ENCODE measurements around the gene SLC25A23. TPM values are rescaled to one million over a fixed set of nuclear protein-coding genes. Genes with fewer than 3 reads are reported as not detected.
"Not testable (repeated sequence)": the region's sequence is repeated elsewhere in the genome, so short reads cannot be mapped to it uniquely, and the experiment has no call there.

The SLC25A23 gene
- total RNA-seq, 1 donor from 2014 or later, result 18.8 TPM

GRCh38 chr19:6406401-6406800 lies 53.2 kb downstream of the SLC25A23 start:
- intact Hi-C loops (cut with micrococcal nuclease), result no loop called here

- intact Hi-C loops (cut with micrococcal nuclease), result no loop called here
These were observed 56.6 kb downstream of the SLC25A23 start for GRCh38 chr19:6402837-6403608.

- intact Hi-C loops (cut with micrococcal nuclease), result no loop called here
These were observed 57.5 kb downstream of the SLC25A23 start for GRCh38 chr19:6402058-6402457.

- intact Hi-C loops (cut with micrococcal nuclease), result not testable (repeated sequence)
These were observed 59.3 kb downstream of the SLC25A23 start for GRCh38 chr19:6400062-6400944.

- intact Hi-C loops (cut with micrococcal nuclease), result no loop called here
These were observed 63.3 kb downstream of the SLC25A23 start for GRCh38 chr19:6396305-6396704.

GRCh38 chr19:6394831-6395230 lies 64.8 kb downstream of the SLC25A23 start:
- intact Hi-C loops (cut with micrococcal nuclease), result no loop called here

- intact Hi-C loops (cut with micrococcal nuclease), result loop anchor here (1.0 kb wide), 5 partner anchors 21 to 114 kb away; partner anchors contain the start of gene CLPP
These were observed 65.6 kb downstream of the SLC25A23 start for GRCh38 chr19:6393983-6394412.

- intact Hi-C loops (cut with micrococcal nuclease), result loop anchor here (1.0 kb wide), 5 partner anchors 20 to 113 kb away; partner anchors contain the start of gene CLPP
These were observed 66.3 kb downstream of the SLC25A23 start, which contains the start of gene GTF2F1 for GRCh38 chr19:6393074-6393982. GTF2F1 (minus strand) TSS chr19:6393164; CDS start chr19:6392995, 169 bp downstream.

- intact Hi-C loops (cut with micrococcal nuclease), result loop anchor here (1.0 kb wide), 5 partner anchors 19 to 112 kb away; partner anchors contain the start of gene CLPP
These were observed 67.1 kb downstream of the SLC25A23 start for GRCh38 chr19:6392221-6393073.

Other genes with a start within 250 kb of the SLC25A23 start
- gene MLLT1, start 179.8 kb downstream of the SLC25A23 start, total RNA-seq, result 47.1 and 53.2 TPM in 2 replicates
- gene ACER1, start 126.2 kb downstream of the SLC25A23 start, total RNA-seq, result 0.11 and 0.18 TPM in 2 replicates
- gene CLPP, start 98.3 kb downstream of the SLC25A23 start, total RNA-seq, result 117 and 126 TPM in 2 replicates
- gene ALKBH7, start 87.0 kb downstream of the SLC25A23 start, total RNA-seq, result 32.2 and 34.1 TPM in 2 replicates
- gene PSPN, start 83.9 kb downstream of the SLC25A23 start, total RNA-seq, result 1.9 and 2.1 TPM in 2 replicates
- 60.9 and 63.2 TPM in 2 replicates for gene GTF2F1, start 66.6 kb downstream of the SLC25A23 start, total RNA-seq
- 320 and 324 TPM in 2 replicates for gene KHSRP, start 35.0 kb downstream of the SLC25A23 start, total RNA-seq
- gene SLC25A41, start 26.0 kb downstream of the SLC25A23 start, total RNA-seq, result 0.16 and 0.23 TPM in 2 replicates
- gene CRB3, start 4.5 kb upstream of the SLC25A23 start, total RNA-seq, result 0.32 and 0.55 TPM in 2 replicates
- 90.0 and 94.3 TPM in 2 replicates for gene DENND1C, start 22.0 kb upstream of the SLC25A23 start, total RNA-seq
- 5.9 and 6.2 TPM in 2 replicates for gene TUBB4A, start 42.5 kb upstream of the SLC25A23 start, total RNA-seq
- 1.6 and 2.0 TPM in 2 replicates for gene TNFSF9, start 71.2 kb upstream of the SLC25A23 start, total RNA-seq
- 30.1 and 32.8 TPM in 2 replicates for gene CD70, start 131.4 kb upstream of the SLC25A23 start, total RNA-seq
- 30.7 TPM in 2 replicates for gene TNFSF14, start 210.4 kb upstream of the SLC25A23 start, total RNA-seq